Activated T-cell treated with anti-CD3 and anti-CD28 coated beads for 4 hours (primary cell): ENCODE results near the gene SNPH.
"Not testable (repeated sequence)": the region's sequence is repeated elsewhere in the genome, so short reads cannot be mapped to it uniquely, and the experiment has no call there.

Source experiments
- DNase-seq: peaks from one replicate; pipeline ENCODE4 v3.0.0-alpha.2; 2020

The SNPH gene

GRCh38 chr20:1343446-1344124 lies 77.5 kb downstream of the SNPH start:
- DNase-seq = not testable (repeated sequence)

- no peak for DNase-seq
Measured at GRCh38 chr20:1345030-1345755, 79.1 kb downstream of the SNPH start.

DNA sequence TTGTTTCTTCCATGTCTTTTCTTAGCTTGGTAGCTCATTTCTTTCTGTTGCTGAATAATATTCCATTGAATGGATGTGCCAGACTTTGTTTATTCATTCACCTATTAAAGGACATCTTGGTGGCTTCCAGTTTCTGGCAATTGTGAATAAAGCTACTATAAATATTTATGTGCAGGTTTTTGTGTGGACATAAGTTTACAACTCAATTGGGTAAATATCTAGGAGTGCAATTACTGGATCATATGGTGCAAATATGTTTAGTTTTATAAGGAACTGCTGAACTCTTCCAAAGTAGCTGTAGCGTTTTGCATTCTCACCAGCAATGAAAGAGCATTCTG lies 79.6 kb downstream of the SNPH start:
- DNase-seq = no peak

DNA sequence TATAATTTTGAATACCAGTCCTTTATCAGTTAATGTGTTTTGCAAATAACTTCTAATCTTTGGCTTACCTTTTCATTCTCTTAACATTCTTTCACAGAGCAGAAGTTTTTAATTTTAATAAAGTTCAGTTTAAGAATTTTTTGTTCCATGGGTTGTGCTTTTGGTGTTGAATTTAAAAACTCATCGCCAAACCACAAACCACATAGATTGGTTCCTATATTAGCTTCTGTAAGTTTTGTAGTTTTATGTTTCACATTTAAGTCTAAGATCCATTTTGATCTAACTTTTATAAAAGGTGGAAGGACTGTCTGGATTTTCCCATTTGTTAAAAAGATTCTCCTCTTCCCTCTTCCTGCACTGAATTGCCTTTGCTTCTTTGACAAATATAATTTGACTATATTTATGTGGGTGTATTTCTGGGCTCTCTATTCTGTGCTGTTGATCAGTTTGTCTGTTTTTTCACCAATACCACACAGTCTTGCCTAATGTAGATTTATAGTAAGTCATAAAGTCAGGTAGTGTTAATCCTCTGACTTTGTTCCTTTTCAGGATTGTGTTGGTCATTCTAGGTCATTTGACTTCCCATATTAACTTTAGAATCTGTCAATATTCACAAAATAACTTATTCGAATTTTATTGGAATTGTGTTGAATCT lies 80.3 kb downstream of the SNPH start:
- DNase-seq = no peak

GRCh38 chr20:1353956-1354355 lies 87.9 kb downstream of the SNPH start:
- DNase-seq = no peak

- no peak for DNase-seq
Measured at GRCh38 chr20:1357921-1358671, 92.0 kb downstream of the SNPH start.
